GM19372 (cell line): ENCODE measurements around the gene NAALADL2.
"Not testable (repeated sequence)": the region's sequence is repeated elsewhere in the genome, so short reads cannot be mapped to it uniquely, and the experiment has no call there.

Experiments used
- ATAC-seq: cut with Tn5 transposase; IDR thresholded peaks from one replicate; pipeline ENCODE4 v1.9.1; 2021; ENCODE audit warnings: mild to moderate bottlenecking, low read depth, moderate library complexity; ENCODE audit not compliant: unreplicated experiment

The NAALADL2 gene

GRCh38 chr3:175511219-175511785, 652.2 kb downstream of the NAALADL2 start:
- ATAC-seq, result no peak

- ATAC-seq, result no peak
Measured at GRCh38 chr3:175512700-175513099, 653.6 kb downstream of the NAALADL2 start.

- ATAC-seq, result no peak
Measured at GRCh38 chr3:175518459-175518858, 659.3 kb downstream of the NAALADL2 start.

- ATAC-seq, result no peak
Measured at GRCh38 chr3:175521406-175521805, 662.3 kb downstream of the NAALADL2 start.

GRCh38 chr3:175526191-175526590, 667.1 kb downstream of the NAALADL2 start:
- ATAC-seq, result no peak

- ATAC-seq, result no peak
Measured at GRCh38 chr3:175526609-175527280, 667.6 kb downstream of the NAALADL2 start.

- not testable (repeated sequence) for ATAC-seq
Measured at GRCh38 chr3:175528693-175529092, 669.6 kb downstream of the NAALADL2 start.

GRCh38 chr3:175535351-175535750, 676.2 kb downstream of the NAALADL2 start:
- no peak for ATAC-seq

GRCh38 chr3:175546115-175546514, 687.0 kb downstream of the NAALADL2 start:
- ATAC-seq, result no peak

GRCh38 chr3:175552929-175553328, 693.8 kb downstream of the NAALADL2 start:
- no peak for ATAC-seq

GRCh38 chr3:175554801-175555200, 695.7 kb downstream of the NAALADL2 start:
- ATAC-seq, result no peak

- no peak for ATAC-seq
Measured at GRCh38 chr3:175558261-175558660, 699.1 kb downstream of the NAALADL2 start.

GRCh38 chr3:175564363-175564762, 705.2 kb downstream of the NAALADL2 start:
- no peak for ATAC-seq

GRCh38 chr3:175571096-175571495, 712.0 kb downstream of the NAALADL2 start:
- ATAC-seq, result no peak

- no peak for ATAC-seq
Measured at GRCh38 chr3:175573226-175573625, 714.1 kb downstream of the NAALADL2 start.

GRCh38 chr3:175580318-175580717, 721.2 kb downstream of the NAALADL2 start:
- no peak for ATAC-seq

- ATAC-seq, result no peak
Measured at GRCh38 chr3:175585898-175586297, 726.8 kb downstream of the NAALADL2 start.

- ATAC-seq, result no peak
Measured at GRCh38 chr3:175590745-175591144, 731.6 kb downstream of the NAALADL2 start.

GRCh38 chr3:175591375-175591774, 732.2 kb downstream of the NAALADL2 start:
- ATAC-seq, result no peak

GRCh38 chr3:175593331-175593730, 734.2 kb downstream of the NAALADL2 start:
- no peak for ATAC-seq

GRCh38 chr3:175598740-175599139, 739.6 kb downstream of the NAALADL2 start:
- ATAC-seq, result no peak

GRCh38 chr3:175601521-175601920, 742.4 kb downstream of the NAALADL2 start:
- ATAC-seq, result no peak
